Uterus (tissue), 2 donors: ENCODE measurements around the gene RGL1.

ENCODE experiments used
- POLR2A ChIP-seq, 2 donors: fragments of 450-650 bp; IDR thresholded peaks; one replicate each; pipeline ENCODE4 v1.6.1; 2016; ENCODE audit warnings: antibody characterized with exemption in 2 of 2, mild to moderate bottlenecking in 1 of 2, moderate library complexity in 1 of 2
- TF ChIP-seq, protein P1 (sequence below), 4 experiments: fragments of 200-600 bp in 2 of 4; fragments of 450-650 bp in 2 of 4; sonication (generic) in 2 of 4; IDR thresholded peaks; one replicate each; pipeline ENCODE4 v1.5.1; 2016 to 2019; ENCODE audit warnings: antibody characterized with exemption in 4 of 4, mild to moderate bottlenecking in 2 of 4, moderate library complexity in 1 of 4

DNA sequence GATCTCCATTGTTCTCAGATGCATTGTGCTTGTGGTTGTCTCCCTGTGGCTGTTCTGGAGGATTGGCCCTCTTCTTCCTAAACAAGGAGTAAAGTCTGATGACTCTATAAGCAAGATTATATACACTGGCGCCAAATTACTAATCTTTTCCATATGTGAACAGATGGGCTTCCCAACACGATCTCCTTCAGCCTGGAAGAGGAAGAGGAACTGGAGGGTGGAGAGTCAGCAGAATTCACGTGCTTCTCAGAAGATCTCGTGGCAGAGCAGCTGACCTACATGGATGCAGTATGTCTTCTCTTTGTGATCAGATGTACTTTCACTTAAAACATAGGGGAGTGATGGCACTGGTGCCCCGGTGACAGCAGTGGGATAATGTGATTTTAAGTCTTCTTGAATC lies 78.7 kb downstream of the RGL1 start:
- TF ChIP-seq POLR2A (IDR thresholded peaks at IDR 0.05) = no peak
- TF ChIP-seq, protein P1, sequence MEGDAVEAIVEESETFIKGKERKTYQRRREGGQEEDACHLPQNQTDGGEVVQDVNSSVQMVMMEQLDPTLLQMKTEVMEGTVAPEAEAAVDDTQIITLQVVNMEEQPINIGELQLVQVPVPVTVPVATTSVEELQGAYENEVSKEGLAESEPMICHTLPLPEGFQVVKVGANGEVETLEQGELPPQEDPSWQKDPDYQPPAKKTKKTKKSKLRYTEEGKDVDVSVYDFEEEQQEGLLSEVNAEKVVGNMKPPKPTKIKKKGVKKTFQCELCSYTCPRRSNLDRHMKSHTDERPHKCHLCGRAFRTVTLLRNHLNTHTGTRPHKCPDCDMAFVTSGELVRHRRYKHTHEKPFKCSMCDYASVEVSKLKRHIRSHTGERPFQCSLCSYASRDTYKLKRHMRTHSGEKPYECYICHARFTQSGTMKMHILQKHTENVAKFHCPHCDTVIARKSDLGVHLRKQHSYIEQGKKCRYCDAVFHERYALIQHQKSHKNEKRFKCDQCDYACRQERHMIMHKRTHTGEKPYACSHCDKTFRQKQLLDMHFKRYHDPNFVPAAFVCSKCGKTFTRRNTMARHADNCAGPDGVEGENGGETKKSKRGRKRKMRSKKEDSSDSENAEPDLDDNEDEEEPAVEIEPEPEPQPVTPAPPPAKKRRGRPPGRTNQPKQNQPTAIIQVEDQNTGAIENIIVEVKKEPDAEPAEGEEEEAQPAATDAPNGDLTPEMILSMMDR (IDR thresholded peaks at IDR 0.05) = no peak
